Smooth muscle cell (in vitro differentiated cells): ENCODE results near the gene SMAD3. TPM values are rescaled to one million over a fixed set of nuclear protein-coding genes. Genes with fewer than 3 reads are reported as not detected.
A peak's percentile ranks its signal among the peaks of the same experiment; 100 is the strongest.

Source experiments
- DNase-seq: peaks from one replicate; lab custom pipeline; 2025; ENCODE audit not compliant: unreplicated experiment; lab: John Stamatoyannopoulos, UW
- H2AFZ ChIP-seq: fragments of 200-600 bp; sonication (generic); 2 replicates; pipeline ENCODE4 v1.6.0; 2016; ENCODE audit warnings: antibody characterized with exemption, low read depth, mild to moderate bottlenecking
- H3F3A ChIP-seq: fragments of 200-600 bp; sonication (generic); 2 replicates; pipeline ENCODE4 v1.6.0; 2017; ENCODE audit warnings: antibody characterized with exemption, low read depth
- H3K27ac ChIP-seq: fragments of 200-600 bp; sonication (generic); 2 replicates; pipeline ENCODE4 v1.5.1; 2016; ENCODE audit warnings: low read depth, mild to moderate bottlenecking
- H3K27me3 ChIP-seq: fragments of 200-600 bp; sonication (generic); 2 replicates; pipeline ENCODE4 v1.6.1; 2016; ENCODE audit warnings: low read depth, mild to moderate bottlenecking
- H3K36me3 ChIP-seq: fragments of 200-600 bp; sonication (generic); 2 replicates; pipeline ENCODE4 v1.5.1; 2016; ENCODE audit warnings: low read depth
- H3K4me1 ChIP-seq: fragments of 200-600 bp; sonication (generic); 2 replicates; pipeline ENCODE4 v1.5.1; 2016; ENCODE audit warnings: low read depth
- H3K4me2 ChIP-seq: fragments of 200-600 bp; sonication (generic); 2 replicates; pipeline ENCODE4 v1.6.0; 2016; ENCODE audit warnings: mild to moderate bottlenecking
- H3K4me3 ChIP-seq: fragments of 200-600 bp; sonication (generic); 2 replicates; pipeline ENCODE4 v1.5.1; 2016; ENCODE audit warnings: mild to moderate bottlenecking
- H3K79me2 ChIP-seq: fragments of 200-600 bp; sonication (generic); 2 replicates; pipeline ENCODE4 v1.6.0; 2016; ENCODE audit warnings: low read depth, mild to moderate bottlenecking
- H3K9ac ChIP-seq: fragments of 200-600 bp; sonication (generic); 2 replicates; pipeline ENCODE4 v1.6.0; 2016; ENCODE audit warnings: low read depth
- H3K9me3 ChIP-seq: fragments of 200-600 bp; sonication (generic); replicated peaks from 2 replicates; pipeline ENCODE4 v1.5.1; 2016; ENCODE audit warnings: low read depth
- H4K20me1 ChIP-seq: fragments of 200-600 bp; sonication (generic); 2 replicates; pipeline ENCODE4 v1.6.0; 2016; ENCODE audit warnings: low read depth
- CTCF ChIP-seq: fragments of 200-600 bp; sonication (generic); IDR thresholded peaks from 2 replicates; pipeline ENCODE4 v1.5.1; 2017; ENCODE audit warnings: borderline replicate concordance, mild to moderate bottlenecking, antibody characterized with exemption; ENCODE audit not compliant: insufficient read depth, poor library complexity, severe bottlenecking
- WGBS: methylation state at CpG from one replicate; pipeline ENCODE4 v1.1.7; 2016; ENCODE audit warnings: low lambda C conversion rate; 5-methylcytosine and 5-hydroxymethylcytosine counted together
- polyA plus RNA-seq: library from polyadenylated mRNA; unstranded; fragments of >200 nt; fragmentation: Nextera tagmentation; extraction: Ambion mirVana; gene quantifications from 2 replicates; pipeline ENCODE4 v1.2.1, GENCODE V29; 2016
- total RNA-seq: library from RNA; depleted of rRNA; stranded (reverse); fragments of >200 nt; gene quantifications from 2 replicates; pipeline ENCODE4 v1.2.3, GENCODE V29; 2014

The SMAD3 gene
- total and polyA plus RNA-seq, 2 experiments from 2014 or later = 20.2 to 21.9 TPM

GRCh38 chr15:67126551-67127330 lies 61.3 kb downstream of the SMAD3 start:
- peak overlapping the region; percentile 95 for H3K27ac ChIP-seq
- H3K4me3 ChIP-seq = no peak overlapping the region
- WGBS = 70% methylated on average over 16 of the region's 16 CpGs
- H3K36me3 ChIP-seq = no peaks in the 10 kb centered on the region
- peaks cover 76% of the 10 kb centered on the region for H3K79me2 ChIP-seq
- no peaks in the 10 kb centered on the region for H3K27me3 ChIP-seq
- H3K4me2 ChIP-seq = peak overlapping the region; percentile 28
- peaks cover 13% of the 10 kb centered on the region for H4K20me1 ChIP-seq
- no peak overlapping the region for H2AFZ ChIP-seq
- DNase-seq = no peak
- TF ChIP-seq CTCF = no peak
- H3K9ac ChIP-seq = peak overlapping the region; percentile 64
- H3K9me3 ChIP-seq = no peaks in the 10 kb centered on the region
- H3F3A ChIP-seq = peaks cover 38% of the 10 kb centered on the region
- H3K4me1 ChIP-seq = peaks cover 33% of the 10 kb centered on the region

GRCh38 chr15:67127331-67127664 lies 61.9 kb downstream of the SMAD3 start:
- Histone ChIP-seq H3K4me3 (no peak overlapping the region), H2AFZ (no peak overlapping the region), H3K4me2 (peak overlapping the region; percentile 28), H3F3A (peaks cover 36% of the 10 kb centered on the region), H3K79me2 (peaks cover 76% of the 10 kb centered on the region), H3K36me3 (no peaks in the 10 kb centered on the region), H3K9me3 (no peaks in the 10 kb centered on the region), H4K20me1 (peaks cover 16% of the 10 kb centered on the region), H3K9ac (peak overlapping the region; percentile 64), H3K27ac (peak overlapping the region; percentile 95), H3K27me3 (no peaks in the 10 kb centered on the region), H3K4me1 (peaks cover 33% of the 10 kb centered on the region)
- WGBS = 75% methylated on average over 5 of the region's 5 CpGs
- no peak for DNase-seq
- no peak for TF ChIP-seq CTCF

- Histone ChIP-seq H3K9ac (peak overlapping the region; percentile 64), H4K20me1 (peaks cover 16% of the 10 kb centered on the region), H3K27me3 (no peaks in the 10 kb centered on the region), H3K4me2 (peak overlapping the region; percentile 73), H3K36me3 (no peaks in the 10 kb centered on the region), H3F3A (peaks cover 36% of the 10 kb centered on the region), H3K79me2 (peaks cover 75% of the 10 kb centered on the region), H3K4me1 (peaks cover 33% of the 10 kb centered on the region), H3K9me3 (no peaks in the 10 kb centered on the region), H2AFZ (no peak overlapping the region), H3K27ac (peak overlapping the region; percentile 95), H3K4me3 (no peak overlapping the region)
- DNase-seq = no peak
- TF ChIP-seq CTCF = no peak
- WGBS = 5% methylated on average over 4 of the region's 4 CpGs
These were observed 62.6 kb downstream of the SMAD3 start for GRCh38 chr15:67127965-67128364.

- TF ChIP-seq CTCF = no peak
- Histone ChIP-seq H3K4me2 (peak overlapping the region; percentile 72), H3K79me2 (peaks cover 82% of the 10 kb centered on the region), H3K9me3 (no peaks in the 10 kb centered on the region), H3K27me3 (no peaks in the 10 kb centered on the region), H3K4me1 (peaks cover 39% of the 10 kb centered on the region), H3K36me3 (no peaks in the 10 kb centered on the region), H4K20me1 (peaks cover 16% of the 10 kb centered on the region), H2AFZ (no peak overlapping the region), H3K27ac (peak overlapping the region; percentile 67), H3K9ac (peak overlapping the region; percentile 35), H3K4me3 (no peak overlapping the region), H3F3A (peaks cover 20% of the 10 kb centered on the region)
- WGBS = 88% methylated on average over 12 of the region's 12 CpGs
- no peak for DNase-seq
These were observed 64.8 kb downstream of the SMAD3 start for GRCh38 chr15:67130166-67130565.
